ENCODE results near the gene BCL7A. TPM values are rescaled to one million over a fixed set of nuclear protein-coding genes. Genes with fewer than 3 reads are reported as not detected.

BCL7A gene
- total and polyA plus RNA-seq, 9 of the 15 experiments (the other 6 are each of a cell fraction or from before 2014, with no cell fraction given), result 0.25 to 21.9 (median 14.9) TPM

- TF ChIP-seq NR4A1 (CRISPR knock-in tag; IDR thresholded peaks at IDR 0.05) (no peak), NR4A1 (tag; IDR thresholded peaks at IDR 0.05) (peak; percentile 86), C11orf30 (IDR thresholded peaks at IDR 0.05; ENCODE audit: low read depth) (no peak), TBP (optimal IDR thresholded peaks at IDR 0.05; ENCODE audit: low read depth, low read length) (peak; percentile 58), SIN3A (IDR thresholded peaks at IDR 0.05; ENCODE audit: borderline replicate concordance in 2 of 2, control insufficient read depth in 1 of 2, low read depth in 2 of 2, low read length in 2 of 2) (peak in 1 of 2 experiments; percentile 5; a peak in 1 of 4 replicates), HLTF (IDR thresholded peaks at IDR 0.05) (no peak), DACH1 (IDR thresholded peaks at IDR 0.05; ENCODE audit: partially characterized antibody) (peak; percentile 84), ZNF184 (CRISPR knock-in tag; IDR thresholded peaks at IDR 0.05) (no peak), LARP7 (IDR thresholded peaks at IDR 0.05) (no peak), FOXK2 (conservative IDR thresholded peaks at IDR 0.05 in 1 of 2, IDR thresholded peaks at IDR 0.05 in 1 of 2; ENCODE audit: low read depth in 2 of 2) (peak; percentile 91), NRF1 (conservative IDR thresholded peaks at IDR 0.05 in 1 of 2, IDR thresholded peaks at IDR 0.05 in 1 of 2) (peak; percentile 73 to 79), CCNT2 (IDR thresholded peaks at IDR 0.05; ENCODE audit: borderline replicate concordance, extremely low read depth, insufficient read length, low read depth, low read length) (peak; percentile 95), FOXM1 (IDR thresholded peaks at IDR 0.05; ENCODE audit: low read depth) (peak; percentile 77; the same call in 1 of the 2 replicates), FOXM1 (CRISPR knock-in tag; IDR thresholded peaks at IDR 0.05; ENCODE audit: low read depth) (no peak; the same call in 1 of the 2 replicates), ZBED1 (IDR thresholded peaks at IDR 0.05) (peak; percentile 79), MYC (IDR thresholded peaks at IDR 0.05; ENCODE audit: low read depth, low read length) (peak; percentile 62), MYC (CRISPR knock-in tag; IDR thresholded peaks at IDR 0.05; ENCODE audit: borderline replicate concordance, low read depth) (no peak), POLR2AphosphoS5 (IDR thresholded peaks at IDR 0.05; ENCODE audit: control insufficient read depth, insufficient read depth, low read depth, low read length) (peak; percentile 98)
- TF ChIP-seq, protein P1, sequence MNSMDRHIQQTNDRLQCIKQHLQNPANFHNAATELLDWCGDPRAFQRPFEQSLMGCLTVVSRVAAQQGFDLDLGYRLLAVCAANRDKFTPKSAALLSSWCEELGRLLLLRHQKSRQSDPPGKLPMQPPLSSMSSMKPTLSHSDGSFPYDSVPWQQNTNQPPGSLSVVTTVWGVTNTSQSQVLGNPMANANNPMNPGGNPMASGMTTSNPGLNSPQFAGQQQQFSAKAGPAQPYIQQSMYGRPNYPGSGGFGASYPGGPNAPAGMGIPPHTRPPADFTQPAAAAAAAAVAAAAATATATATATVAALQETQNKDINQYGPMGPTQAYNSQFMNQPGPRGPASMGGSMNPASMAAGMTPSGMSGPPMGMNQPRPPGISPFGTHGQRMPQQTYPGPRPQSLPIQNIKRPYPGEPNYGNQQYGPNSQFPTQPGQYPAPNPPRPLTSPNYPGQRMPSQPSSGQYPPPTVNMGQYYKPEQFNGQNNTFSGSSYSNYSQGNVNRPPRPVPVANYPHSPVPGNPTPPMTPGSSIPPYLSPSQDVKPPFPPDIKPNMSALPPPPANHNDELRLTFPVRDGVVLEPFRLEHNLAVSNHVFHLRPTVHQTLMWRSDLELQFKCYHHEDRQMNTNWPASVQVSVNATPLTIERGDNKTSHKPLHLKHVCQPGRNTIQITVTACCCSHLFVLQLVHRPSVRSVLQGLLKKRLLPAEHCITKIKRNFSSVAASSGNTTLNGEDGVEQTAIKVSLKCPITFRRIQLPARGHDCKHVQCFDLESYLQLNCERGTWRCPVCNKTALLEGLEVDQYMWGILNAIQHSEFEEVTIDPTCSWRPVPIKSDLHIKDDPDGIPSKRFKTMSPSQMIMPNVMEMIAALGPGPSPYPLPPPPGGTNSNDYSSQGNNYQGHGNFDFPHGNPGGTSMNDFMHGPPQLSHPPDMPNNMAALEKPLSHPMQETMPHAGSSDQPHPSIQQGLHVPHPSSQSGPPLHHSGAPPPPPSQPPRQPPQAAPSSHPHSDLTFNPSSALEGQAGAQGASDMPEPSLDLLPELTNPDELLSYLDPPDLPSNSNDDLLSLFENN (IDR thresholded peaks at IDR 0.05; ENCODE audit: low read depth in 2 of 2, low read length in 2 of 2), result peak in 1 of 2 experiments; percentile 95; a peak in 2 of 4 replicates
- TF ChIP-seq, protein P2, sequence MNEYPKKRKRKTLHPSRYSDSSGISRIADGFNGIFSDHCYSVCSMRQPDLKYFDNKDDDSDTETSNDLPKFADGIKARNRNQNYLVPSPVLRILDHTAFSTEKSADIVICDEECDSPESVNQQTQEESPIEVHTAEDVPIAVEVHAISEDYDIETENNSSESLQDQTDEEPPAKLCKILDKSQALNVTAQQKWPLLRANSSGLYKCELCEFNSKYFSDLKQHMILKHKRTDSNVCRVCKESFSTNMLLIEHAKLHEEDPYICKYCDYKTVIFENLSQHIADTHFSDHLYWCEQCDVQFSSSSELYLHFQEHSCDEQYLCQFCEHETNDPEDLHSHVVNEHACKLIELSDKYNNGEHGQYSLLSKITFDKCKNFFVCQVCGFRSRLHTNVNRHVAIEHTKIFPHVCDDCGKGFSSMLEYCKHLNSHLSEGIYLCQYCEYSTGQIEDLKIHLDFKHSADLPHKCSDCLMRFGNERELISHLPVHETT (CRISPR knock-in tag; conservative IDR thresholded peaks at IDR 0.05 in 1 of 2, IDR thresholded peaks at IDR 0.05 in 1 of 2), result peak in 1 of 2 experiments; percentile 73; a peak in 1 of 4 replicates
- TF ChIP-seq, protein P3, sequence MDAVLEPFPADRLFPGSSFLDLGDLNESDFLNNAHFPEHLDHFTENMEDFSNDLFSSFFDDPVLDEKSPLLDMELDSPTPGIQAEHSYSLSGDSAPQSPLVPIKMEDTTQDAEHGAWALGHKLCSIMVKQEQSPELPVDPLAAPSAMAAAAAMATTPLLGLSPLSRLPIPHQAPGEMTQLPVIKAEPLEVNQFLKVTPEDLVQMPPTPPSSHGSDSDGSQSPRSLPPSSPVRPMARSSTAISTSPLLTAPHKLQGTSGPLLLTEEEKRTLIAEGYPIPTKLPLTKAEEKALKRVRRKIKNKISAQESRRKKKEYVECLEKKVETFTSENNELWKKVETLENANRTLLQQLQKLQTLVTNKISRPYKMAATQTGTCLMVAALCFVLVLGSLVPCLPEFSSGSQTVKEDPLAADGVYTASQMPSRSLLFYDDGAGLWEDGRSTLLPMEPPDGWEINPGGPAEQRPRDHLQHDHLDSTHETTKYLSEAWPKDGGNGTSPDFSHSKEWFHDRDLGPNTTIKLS (IDR thresholded peaks at IDR 0.05; ENCODE audit: borderline replicate concordance, low read depth), result no peak; the same call in 1 of the 2 replicates
These were observed 76.5 kb downstream of the BCL7A start (continued) for GRCh38 chr12:122097927-122098756.
